HG02943 (cell line): ENCODE results near the gene NPR2.

ENCODE experiments used
- ATAC-seq: cut with Tn5 transposase; IDR thresholded peaks from one replicate; pipeline ENCODE4 v1.9.1; 2021; ENCODE audit warnings: mild to moderate bottlenecking, low read depth, moderate library complexity; ENCODE audit not compliant: unreplicated experiment

NPR2 gene

DNA sequence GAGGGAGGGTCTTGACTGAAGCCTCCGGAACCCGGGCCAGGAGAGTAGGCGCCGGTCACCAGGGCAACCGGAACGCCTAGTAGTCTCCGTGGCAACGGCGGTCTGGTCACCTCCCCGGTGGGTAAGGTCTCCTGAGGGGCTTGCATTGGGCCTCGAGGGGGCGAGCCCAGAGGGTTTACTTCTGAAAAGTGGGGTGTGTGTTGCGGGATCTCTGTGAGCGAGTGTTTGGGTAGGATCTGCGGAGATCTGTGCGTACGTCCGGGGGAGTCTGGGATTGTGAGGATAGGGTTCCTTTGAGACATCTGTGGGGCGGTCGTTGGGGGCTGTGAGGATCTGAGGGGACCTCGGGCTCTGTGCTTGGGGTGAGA, 37.3 kb downstream of the NPR2 start, which contains the start of gene FAM221B:
TSS of gene FAM221B (minus strand) at position 17 of the 368 bp plus-strand sequence. CDS start 2,571 bp downstream, outside the sequence.
- no peak for ATAC-seq

DNA sequence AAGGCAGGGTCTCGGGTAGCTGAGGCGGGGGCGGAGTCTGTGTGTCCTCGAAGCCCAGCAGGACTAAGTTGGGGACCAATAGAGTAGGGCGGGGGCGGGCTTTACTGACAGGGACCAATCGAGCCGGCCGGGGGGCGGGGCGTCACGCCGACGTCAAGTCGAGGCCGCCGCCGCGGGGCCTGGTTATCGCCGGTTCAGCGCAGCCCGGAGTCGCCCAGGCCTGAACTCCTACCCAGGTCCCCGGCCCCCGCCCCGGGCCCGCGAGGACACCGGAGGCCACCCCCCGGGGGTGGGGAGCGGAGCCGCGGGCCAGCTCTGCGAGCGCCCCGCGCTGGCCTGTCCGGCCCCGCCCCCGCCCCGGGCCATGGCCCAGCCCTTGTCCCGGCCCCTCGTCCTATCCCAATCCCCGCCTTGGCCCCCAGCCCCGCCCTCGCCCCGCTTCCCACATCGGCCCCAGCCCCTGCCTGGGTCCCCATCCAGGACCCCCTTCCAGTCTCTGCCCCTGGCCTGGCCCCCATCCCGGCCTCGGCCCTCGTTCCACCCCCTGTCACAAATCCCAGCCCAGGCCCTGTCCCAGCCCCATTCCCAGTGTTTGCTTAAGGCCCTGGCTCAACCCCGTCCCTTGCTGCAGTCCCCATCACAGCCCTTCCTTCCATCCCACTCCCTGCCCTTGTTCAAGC, 37.8 kb downstream of the NPR2 start, which contains the start of gene TMEM8B:
TSS of gene TMEM8B (plus strand) at position 145 of the 680 bp plus-strand sequence. CDS start at position 365, 220 bp downstream.
- peak; percentile 80 for ATAC-seq

DNA sequence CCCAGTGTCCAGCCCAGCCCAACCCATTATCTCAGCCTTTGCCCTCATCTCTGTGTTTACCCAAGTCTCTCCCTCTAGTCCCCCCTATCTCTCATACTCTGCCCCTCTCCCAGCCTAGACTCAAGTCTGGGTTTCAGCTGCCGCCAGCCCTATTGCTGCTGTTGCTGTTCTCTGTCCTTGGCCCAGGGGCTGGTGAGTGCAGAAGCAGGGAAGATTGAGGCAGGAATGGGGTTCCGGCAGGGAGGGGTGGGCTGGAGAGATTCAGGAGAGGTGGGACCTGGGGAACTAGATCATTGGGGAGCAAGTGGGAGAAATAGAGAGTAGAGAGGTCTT, 38.3 kb downstream of the NPR2 start:
- ATAC-seq: no peak

DNA sequence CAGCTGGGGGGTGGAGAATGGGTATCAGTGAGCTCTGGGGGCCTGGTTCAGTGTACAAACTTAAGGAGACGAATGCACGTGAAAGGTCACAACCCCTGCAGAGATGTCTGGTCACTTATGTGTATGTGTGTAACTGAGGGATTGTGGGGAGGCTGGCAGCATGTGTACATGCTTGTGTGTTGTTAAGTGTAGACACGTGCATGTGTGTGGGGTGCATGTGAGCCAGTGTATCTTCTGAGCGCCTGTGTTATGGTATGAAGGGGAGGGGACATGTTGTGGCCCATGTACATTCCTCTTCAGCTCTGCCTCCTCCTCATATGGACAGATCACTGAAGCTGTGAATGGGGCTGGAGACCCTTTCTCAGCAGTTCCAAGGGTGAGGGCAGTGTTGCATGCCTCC, 39.6 kb downstream of the NPR2 start:
- no peak for ATAC-seq

DNA sequence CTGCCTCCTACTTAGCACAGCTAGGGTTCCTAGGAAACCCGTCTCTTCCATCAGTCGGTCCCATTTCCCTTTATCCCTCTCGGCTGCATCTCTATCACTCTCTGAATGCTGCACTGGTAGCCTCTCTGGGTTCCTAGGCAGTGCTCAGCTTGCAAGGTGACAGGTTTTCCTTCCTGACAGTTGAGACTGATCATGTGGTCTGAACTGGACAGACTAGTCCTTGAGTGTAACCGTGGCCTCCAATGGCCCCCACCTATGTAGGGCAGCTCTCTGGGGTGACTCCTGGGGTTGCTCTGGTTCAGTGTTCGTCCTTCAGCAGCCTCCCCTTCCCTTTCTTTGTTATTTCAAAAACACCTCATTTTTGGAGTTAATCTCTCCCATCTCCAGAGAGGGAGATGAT, 41.4 kb downstream of the NPR2 start:
- ATAC-seq: no peak

DNA sequence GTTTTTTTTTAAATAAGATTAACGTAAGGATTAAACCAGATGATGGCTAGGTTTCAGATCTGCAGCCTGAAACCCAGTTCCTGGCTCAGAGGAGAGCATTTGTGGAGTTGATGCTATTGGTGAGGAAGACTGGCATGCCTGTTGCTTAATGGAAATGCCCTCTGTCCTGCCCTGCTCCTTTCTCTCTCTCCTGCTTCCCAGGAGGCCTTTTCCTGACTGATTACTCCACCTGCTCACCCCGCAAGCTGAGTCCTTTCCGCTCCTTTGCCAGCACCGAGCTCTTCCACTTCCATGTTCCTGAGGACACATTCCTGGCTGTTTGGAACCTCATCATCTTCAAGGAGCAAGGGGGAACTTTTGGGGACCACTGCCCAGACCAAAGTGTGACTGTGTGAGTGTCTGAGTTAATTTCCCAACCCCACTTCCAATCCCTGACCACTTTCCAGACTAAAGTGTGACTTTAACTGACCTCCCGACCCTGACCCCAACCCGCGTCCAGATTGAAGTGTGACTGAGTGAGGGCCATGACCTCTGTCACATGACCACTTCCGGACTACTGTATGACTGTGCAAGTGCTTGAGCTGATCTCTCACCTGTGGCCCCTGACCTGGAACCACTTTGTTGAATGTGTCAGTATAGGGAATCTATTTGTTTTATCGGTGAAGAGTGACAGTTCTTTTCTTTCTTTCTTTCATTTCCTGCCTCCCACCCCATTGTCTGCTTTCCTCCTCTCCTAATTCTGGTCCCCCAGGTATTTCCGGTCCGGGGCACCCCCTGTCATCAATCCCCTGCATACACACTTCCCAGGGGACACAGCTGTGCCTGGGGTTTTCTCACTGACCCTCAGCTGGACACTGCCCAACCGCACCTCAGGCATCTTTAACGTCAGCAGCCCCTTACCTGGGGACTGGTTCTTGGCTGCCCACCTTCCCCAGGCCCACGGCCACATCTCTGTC, 43.1 kb downstream of the NPR2 start:
- no peak for ATAC-seq

DNA sequence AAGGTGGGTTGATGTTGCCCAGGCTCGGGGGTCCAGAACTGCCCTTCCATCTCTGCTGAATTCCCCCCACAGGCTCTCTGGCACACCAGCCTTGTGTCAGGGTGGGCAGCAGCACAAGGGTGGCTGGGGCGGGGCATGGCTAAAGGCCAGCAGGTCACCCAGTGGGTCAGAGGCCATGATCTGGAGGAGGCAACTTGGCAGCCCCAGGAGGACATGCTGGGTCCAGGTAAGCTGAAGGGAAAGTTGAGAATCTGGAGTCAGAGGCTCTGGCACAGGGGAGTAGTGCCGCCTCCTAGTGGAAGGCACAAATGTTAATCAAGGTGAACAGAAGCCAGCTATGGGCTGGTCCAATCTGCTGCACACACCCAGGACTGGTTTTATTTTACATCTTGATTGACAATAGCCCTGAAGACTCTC, 43.8 kb downstream of the NPR2 start:
- ATAC-seq: no peak

DNA sequence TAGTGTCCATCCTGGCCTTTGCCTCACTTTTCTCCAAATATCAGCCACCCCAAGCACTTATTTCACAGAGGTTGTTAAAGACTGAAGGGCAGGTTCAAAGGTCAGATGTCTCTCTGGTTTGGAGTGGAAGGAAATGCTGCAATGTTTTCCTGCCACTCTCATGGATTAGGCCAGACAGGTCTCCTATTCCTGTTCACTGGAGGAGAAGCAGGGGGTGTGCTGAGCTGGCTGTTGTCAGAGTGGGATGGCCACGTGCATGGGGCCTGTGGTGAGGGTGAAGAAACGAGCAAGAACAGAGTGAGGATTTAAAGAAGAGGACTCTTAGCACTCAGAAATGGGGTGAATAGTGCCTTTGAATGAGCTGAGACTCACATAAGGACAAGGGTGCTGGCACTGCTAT, 44.4 kb downstream of the NPR2 start:
- ATAC-seq: no peak

DNA sequence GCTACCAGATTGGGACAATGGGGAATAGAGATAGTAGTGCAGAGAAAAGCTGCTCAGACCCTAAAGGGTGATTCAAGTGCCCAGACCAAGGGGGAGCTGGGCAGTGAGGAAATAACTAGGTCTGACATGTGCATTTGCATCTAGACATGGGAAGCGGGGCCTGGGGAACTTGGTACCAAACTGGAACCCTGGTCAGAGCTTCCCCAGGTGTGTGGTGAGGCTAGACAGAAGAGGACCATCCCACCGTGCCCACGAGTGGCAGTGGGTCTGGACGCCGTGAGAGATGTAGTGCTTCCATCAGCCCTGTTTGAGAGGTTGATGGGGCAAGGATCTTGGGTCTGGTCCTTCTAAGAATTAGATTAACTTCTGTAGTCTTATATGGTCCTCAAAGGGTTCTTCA, 45.2 kb downstream of the NPR2 start:
- no peak for ATAC-seq

DNA sequence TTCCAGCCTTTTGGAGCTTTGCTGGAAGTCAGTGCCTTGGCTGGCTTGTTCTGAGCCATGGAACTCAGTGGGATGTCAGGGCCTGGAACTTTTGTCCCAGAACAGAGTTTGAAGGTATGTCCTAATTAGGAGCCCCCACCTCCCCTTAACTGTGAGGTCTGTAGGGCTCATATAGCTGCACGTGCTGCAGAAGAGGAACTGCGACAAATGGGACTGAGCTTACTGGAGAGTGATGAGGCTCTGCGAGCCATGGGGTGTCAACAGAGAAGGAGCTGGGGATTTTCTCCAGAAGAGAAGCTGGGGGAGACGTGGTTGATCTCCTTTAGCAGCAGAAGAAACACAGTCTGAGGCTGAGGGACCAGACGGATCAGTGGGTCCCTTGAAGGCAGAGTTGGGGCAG, 48.5 kb downstream of the NPR2 start:
- ATAC-seq: no peak

DNA sequence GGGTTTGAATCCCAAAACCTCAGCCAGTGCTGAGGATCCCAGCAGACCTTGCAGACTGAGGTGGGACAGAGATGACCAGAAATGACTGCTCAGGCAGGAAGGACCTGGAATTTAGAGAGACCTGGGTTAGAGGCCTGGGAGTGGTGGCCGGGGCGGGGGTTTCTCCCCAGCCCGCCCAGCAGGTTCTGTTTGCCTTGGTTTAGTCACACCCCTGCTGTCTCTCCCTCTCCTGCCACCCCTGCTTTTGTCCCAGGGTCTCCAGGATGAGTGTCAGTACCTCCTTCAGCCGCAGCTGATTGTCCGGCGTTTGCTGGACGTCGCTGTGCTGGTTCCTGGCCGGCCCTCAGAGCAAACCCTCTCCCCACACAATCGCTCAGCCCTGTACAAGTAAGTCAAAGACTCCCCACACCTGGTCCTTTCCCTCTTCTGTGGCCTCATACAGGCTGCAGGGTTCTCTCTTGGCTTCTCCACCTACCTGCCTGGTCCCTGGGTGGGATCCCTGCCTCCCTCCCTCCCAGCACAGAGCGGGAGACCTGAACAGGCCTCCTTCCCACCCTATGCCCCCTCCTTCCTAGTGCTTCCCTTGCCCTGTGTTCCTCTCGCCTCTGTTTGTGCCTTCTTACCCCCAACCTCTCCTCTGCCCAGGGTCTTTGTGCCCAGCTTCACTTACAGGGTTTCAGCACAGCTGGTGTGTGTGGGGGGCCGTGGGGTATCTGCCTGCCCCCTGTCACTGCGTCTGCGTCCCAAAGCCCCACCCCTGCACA, 49.7 kb downstream of the NPR2 start:
- ATAC-seq: no peak

DNA sequence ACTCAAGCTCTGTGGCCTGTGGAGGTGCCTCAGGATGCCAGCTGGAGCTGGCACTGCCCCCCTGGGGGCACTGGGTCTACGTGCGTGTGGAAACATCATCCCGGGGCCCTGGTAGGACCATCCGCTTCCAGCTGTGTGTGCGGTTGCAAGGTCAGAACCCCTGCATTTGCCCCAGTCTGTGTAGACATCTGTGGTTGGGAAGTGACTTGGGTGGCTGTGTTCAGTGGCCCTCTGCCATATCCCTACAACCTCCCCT, 50.2 kb downstream of the NPR2 start:
- no peak for ATAC-seq

DNA sequence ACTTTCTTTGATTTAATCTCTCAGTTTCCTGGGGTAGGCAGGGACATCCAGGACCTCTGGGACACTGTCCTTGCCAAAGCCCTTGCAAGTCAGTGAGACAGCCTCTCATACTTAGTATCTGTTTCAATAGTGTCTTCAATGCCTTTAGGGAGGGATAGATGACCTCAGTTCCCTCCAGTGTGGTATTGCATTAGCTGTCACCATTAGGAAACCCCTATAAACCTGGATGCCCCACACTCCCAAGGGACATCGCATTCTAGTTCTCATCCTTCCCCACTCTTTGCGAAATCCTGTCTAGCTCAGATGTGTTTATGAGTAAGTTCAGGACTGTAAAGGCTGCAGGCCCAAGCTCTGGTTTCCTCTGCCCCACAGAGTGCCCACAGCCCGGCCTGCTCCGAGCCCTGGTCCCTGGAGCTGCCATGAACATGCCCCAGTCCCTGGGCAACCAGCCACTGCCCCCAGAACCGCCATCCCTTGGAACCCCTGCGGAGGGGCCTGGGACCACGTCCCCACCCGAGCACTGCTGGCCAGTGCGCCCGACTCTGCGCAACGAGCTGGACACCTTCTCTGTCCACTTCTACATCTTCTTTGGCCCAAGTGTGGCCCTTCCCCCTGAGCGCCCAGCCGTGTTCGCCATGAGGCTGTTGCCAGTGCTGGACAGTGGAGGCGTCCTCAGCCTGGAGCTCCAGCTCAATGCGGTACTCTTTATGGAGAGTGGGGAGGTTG, 50.8 kb downstream of the NPR2 start:
- ATAC-seq: no peak

DNA sequence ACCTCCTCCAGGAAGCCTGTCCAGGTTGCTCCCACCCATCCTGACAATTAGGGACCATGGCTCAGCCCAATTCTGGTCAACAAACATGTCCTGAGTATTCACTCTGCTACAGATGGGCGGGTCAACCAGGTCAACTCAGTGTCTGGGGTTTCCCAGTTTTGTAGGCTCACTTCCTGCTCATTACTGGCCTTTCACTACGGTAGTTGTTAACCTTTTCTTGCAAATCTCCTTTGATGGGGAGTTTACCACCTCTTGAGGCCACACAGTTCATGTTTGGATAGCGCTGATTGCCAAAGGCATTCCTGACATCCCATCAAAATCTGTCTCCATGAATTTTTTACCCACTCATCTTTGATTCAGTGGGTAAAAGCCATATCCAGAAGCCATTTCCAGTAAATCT, 51.4 kb downstream of the NPR2 start:
- no peak for ATAC-seq

DNA sequence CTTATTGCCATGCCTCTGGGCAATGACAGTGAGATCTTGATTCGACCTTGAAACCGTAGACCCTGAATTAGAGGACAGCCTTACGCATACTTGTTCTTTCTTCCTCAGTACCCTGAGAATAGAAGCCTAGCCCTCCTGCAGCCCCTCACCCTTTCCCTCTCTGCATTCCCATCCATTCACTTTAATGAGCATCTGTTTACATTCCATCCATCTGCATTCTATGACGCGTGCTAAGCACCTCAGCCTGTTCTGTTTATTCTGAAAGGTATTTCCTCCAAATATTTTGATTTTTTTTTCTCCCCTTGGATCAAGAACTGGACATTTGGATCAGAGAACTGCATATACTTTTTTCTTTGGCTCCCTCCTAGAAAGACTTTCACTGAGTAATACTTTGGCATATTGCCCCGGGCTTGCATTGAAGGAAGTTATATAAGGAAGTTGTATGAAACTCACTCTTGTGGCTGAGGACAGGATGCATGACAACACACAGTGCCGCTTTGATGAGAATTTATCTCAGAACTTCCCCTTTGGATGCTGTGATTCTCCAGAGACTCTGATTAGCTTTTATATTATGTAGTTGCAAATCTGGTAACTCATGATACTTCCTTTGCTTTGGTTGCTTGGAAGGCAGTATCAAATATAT, 53.4 kb downstream of the NPR2 start:
- ATAC-seq: no peak

DNA sequence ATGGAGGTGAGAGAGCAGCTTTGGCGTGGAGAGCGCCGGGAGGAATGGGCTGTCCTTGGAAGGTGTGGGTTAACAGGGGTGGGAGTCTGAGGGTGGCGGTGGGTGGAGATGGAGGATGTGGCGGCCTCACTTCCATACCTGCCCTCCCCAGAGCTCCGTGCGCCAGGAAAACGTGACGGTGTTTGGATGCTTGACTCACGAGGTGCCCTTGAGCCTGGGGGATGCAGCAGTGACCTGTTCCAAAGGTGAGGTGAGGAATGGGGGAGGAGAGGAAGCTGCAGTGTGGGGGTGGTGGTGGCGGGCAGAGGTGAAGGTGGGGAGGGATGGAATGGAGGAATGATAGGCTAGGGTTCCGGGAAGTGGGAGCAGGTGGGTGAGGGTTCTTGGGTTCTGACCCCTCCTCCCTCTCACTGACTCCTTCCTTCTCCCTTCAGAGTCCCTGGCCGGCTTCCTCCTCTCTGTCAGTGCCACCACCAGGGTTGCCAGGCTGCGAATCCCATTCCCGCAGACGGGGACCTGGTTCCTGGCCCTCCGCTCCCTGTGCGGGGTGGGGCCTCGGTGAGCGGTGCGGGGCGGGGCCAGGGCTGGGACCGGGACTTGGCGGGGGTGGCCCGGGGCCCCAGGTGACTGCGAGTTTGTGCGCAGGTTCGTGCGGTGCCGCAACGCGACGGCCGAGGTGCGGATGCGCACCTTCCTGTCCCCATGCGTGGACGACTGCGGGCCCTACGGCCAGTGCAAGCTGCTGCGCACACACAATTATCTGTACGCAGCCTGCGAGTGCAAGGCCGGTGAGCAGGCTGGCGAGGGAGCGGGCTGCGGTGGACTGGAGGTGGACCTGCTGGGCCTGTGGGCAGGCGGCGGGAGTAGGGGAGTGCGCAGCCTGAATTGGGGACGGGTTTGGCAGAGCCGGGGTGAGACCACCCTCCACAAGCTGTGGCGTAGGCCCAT, 54.7 kb downstream of the NPR2 start:
- no peak for ATAC-seq

DNA sequence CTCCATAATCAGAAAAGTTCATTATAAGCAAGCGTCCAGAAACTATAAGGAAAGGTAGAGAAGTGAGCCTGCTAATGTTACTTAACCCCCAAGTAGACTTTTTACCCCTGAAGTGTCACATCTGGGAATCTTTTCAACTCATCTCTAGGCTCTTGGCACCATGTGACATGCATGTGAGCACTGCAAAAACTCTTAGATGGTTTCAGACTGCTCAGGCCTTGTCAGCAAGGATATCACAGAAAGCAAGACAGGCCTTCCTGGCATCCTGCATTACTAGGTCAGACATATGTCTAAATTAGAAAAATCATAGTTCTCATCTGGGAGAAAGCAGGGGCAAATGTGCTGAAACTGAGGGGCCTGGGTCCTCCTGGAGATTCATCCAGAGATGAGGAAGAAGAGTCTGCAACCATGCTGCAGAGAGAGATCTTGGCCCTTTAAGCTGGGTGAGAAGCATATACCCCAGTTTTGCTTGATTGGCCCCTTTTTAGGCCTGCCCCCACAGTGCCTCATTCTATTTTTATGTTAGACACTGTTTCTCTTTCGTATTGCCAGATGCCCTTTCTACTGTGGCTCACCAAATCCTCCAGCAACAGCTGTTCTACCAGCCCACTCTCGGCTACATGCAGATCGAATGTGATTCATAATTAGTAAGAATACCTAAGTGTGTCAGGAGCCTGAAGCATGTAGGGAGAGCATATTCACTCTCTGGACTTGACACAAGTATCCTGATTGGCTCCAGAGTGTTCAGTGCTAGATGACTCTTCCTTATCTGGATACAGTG, 56.6 kb downstream of the NPR2 start:
- peak; percentile 92 for ATAC-seq

DNA sequence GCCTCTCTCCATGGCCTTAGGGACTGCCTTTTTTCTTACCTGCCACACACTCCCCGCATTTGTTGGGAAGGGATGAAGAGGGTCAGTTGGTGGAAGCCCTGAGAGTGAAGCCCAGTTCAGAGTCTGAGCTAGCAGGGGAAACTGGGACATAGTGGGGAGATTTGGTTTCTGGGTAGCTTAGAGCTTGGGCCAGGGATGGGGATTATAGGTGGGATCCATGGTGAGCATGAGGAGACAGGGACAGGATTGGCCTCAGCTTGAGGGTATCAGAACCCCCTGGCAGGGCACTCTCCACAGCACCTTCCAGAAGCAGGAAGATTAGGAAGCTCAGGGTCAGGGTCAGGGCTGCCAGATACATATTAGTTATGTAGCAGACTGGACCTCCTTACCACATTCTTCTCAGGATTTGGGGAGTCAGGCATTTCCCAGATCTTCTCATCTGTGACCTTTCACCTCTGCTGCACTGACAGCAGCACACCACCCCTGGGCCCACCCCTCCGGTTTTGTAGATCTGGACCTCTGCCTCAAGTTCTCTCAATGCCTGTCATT, 61.0 kb downstream of the NPR2 start:
- ATAC-seq: no peak
